Endodermal cell (in vitro differentiated cells): ENCODE data around the gene CHRD. TPM values are rescaled to one million over a fixed set of nuclear protein-coding genes. Genes with fewer than 3 reads are reported as not detected.

Source experiments
- DNase-seq: peaks from one replicate; pipeline ENCODE4 v3.0.0-alpha.2; 2017
- H3K27ac ChIP-seq: 2 replicates; pipeline ENCODE4 v1.5.1; 2013; ENCODE audit warnings: mild to moderate bottlenecking, low read depth, low read length, moderate library complexity
- H3K27me3 ChIP-seq: 2 replicates; pipeline ENCODE4 v1.6.1; 2013; ENCODE audit warnings: mild to moderate bottlenecking, low read length, moderate library complexity; ENCODE audit not compliant: insufficient read depth, control insufficient read depth, poor library complexity, severe bottlenecking
- H3K36me3 ChIP-seq: 2 replicates; pipeline ENCODE4 v1.7.0; 2013; ENCODE audit warnings: mild to moderate bottlenecking, low read length, moderate library complexity; ENCODE audit not compliant: control insufficient read depth, insufficient read depth
- H3K4me1 ChIP-seq: one replicate; pipeline ENCODE4 v1.7.0; 2013; ENCODE audit warnings: low read length; ENCODE audit not compliant: control insufficient read depth, insufficient read depth
- H3K4me3 ChIP-seq: 2 replicates; pipeline ENCODE4 v1.5.1; 2013; ENCODE audit warnings: mild to moderate bottlenecking, low read length, moderate library complexity
- H3K9ac ChIP-seq: 2 replicates; pipeline ENCODE4 v1.6.1; 2013; ENCODE audit warnings: mild to moderate bottlenecking, low read length, moderate library complexity; ENCODE audit not compliant: poor library complexity, severe bottlenecking; ENCODE audit errors: extremely low read depth
- H3K9me3 ChIP-seq: 2 replicates; pipeline ENCODE4 v1.6.1; 2013; ENCODE audit warnings: mild to moderate bottlenecking, low read length, moderate library complexity; ENCODE audit not compliant: control insufficient read depth
- H3K27ac Mint-ChIP-seq: 2 replicates; pipeline ENCODE4 v1.8.0; 2020; ENCODE audit warnings: mixed read lengths
- H3K27me3 Mint-ChIP-seq: 2 replicates; pipeline ENCODE4 v1.8.0; 2021; ENCODE audit warnings: mild to moderate bottlenecking, mixed read lengths; ENCODE audit not compliant: insufficient read depth
- H3K36me3 Mint-ChIP-seq: 2 replicates; pipeline ENCODE4 v1.8.0; 2020; ENCODE audit warnings: low read depth, mixed read lengths
- H3K4me1 Mint-ChIP-seq: 2 replicates; pipeline ENCODE4 v1.8.0; 2020; ENCODE audit warnings: mixed read lengths
- H3K4me3 Mint-ChIP-seq: 2 replicates; pipeline ENCODE4 v1.8.0; 2020; ENCODE audit warnings: mild to moderate bottlenecking, moderate library complexity, mixed read lengths
- H3K9me3 Mint-ChIP-seq: 2 replicates; pipeline ENCODE4 v1.8.0; 2020; ENCODE audit warnings: mild to moderate bottlenecking, mixed read lengths
- WGBS, 2 experiments: methylation state at CpG; one replicate each; pipeline versions ENCODE4 v1.1.5 to v1.1.7; 2013; ENCODE audit warnings: missing lambda C conversion rate in 2 of 2, mixed read lengths in 1 of 2; ENCODE audit not compliant: insufficient coverage in 1 of 2, insufficient read length in 1 of 2; 5-methylcytosine and 5-hydroxymethylcytosine counted together
- total RNA-seq, 2 donors: library from RNA; stranded (reverse); fragmentation: NEBNext Ultra II Directional in 1 of 2; extraction: Animal tissue kit (Norgen Biotek cat#: 25700) in 1 of 2; gene quantifications; 2 replicates in 1 of 2; 3 replicates in 1 of 2; pipeline ENCODE4 v1.2.1, GENCODE V29; 2021
- TF ChIP-seq, protein P1 (sequence below): fragments of 200-600 bp; sonication (generic); conservative IDR thresholded peaks from 2 replicates; pipeline ENCODE4 v1.5.0; 2021; ENCODE audit warnings: antibody characterized with exemption, mild to moderate bottlenecking

Gene CHRD
- total RNA-seq, 2 donors from 2014 or later: 5.0 to 17.4 TPM

DNA sequence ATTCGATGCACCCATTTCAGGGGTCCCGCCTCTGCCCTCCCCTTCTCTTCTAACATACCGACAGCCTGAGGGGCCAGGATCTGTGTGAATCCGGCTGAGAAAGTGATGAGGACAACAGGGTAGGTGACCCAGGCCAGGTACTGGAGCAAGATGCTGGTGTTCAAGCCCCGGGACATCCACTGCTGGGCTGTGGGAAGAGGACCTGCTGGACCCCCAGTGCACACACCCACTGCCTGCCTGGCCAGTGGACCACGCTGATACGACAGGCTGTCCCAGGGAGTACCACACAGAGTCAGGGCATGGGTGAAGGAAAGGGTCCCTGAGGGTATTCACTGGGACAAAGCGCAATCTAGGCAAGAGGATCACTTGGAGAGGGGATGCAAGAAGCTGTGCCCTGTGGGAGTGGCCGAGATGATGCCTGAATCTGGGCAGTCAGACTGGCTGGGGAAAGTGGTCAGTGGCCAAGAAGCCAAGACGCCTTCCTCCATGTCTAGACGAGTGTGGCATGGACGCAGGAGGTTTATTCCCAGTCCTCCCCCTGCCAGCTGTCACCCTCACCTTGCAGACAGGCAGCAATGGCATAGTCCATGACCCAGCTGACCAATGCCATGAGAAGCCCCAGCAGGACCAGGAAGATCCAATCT, 21.6 kb upstream of the CHRD start:
- Histone ChIP-seq H3K4me1 (no peaks in the 10 kb centered on the region), H3K4me3 (no peak overlapping the region), H3K36me3 (peaks cover 44% of the 10 kb centered on the region), H3K27me3 (no peaks in the 10 kb centered on the region), H3K9ac (no peak overlapping the region), H3K27ac (no peak overlapping the region), H3K9me3 (no peaks in the 10 kb centered on the region)
- no peak for DNase-seq
- Mint-ChIP-seq H3K36me3 (peaks cover 24% of the 10 kb centered on the region), H3K27me3 (peaks cover 2% of the 10 kb centered on the region), H3K4me3 (no peak overlapping the region), H3K27ac (no peak overlapping the region), H3K4me1 (peaks cover 21% of the 10 kb centered on the region), H3K9me3 (no peaks in the 10 kb centered on the region)
- TF ChIP-seq, protein P1, sequence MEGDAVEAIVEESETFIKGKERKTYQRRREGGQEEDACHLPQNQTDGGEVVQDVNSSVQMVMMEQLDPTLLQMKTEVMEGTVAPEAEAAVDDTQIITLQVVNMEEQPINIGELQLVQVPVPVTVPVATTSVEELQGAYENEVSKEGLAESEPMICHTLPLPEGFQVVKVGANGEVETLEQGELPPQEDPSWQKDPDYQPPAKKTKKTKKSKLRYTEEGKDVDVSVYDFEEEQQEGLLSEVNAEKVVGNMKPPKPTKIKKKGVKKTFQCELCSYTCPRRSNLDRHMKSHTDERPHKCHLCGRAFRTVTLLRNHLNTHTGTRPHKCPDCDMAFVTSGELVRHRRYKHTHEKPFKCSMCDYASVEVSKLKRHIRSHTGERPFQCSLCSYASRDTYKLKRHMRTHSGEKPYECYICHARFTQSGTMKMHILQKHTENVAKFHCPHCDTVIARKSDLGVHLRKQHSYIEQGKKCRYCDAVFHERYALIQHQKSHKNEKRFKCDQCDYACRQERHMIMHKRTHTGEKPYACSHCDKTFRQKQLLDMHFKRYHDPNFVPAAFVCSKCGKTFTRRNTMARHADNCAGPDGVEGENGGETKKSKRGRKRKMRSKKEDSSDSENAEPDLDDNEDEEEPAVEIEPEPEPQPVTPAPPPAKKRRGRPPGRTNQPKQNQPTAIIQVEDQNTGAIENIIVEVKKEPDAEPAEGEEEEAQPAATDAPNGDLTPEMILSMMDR: no peak
- 93 to 97% methylated on average over 11 to 12 of the region's 12 CpGs for WGBS, 2 experiments

DNA sequence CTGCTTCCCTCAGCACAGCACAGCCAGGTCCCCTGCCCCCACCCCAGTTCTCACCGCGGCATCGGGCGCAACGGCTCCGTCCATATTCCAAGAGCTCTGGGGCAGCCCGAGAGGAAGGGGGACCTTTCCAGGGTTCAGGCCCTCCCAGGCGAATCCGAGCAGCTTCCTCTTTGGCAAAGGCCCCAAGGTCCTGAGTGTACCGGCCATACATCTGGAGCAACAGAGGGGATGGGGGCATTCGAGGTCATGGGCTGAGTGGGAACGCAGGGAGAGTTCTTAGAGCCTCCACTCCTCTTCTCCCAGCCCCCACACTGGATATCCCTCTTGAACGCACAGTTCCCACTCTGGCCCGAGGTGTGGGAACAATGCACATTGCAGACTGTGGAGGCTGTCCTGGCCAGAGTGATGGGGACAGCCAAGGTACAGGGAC, 20.9 kb upstream of the CHRD start:
- H3K27me3 Mint-ChIP-seq: peaks cover 2% of the 10 kb centered on the region
- Histone ChIP-seq H3K4me1 (no peaks in the 10 kb centered on the region), H3K9me3 (no peaks in the 10 kb centered on the region), H3K9ac (no peak overlapping the region), H3K27me3 (no peaks in the 10 kb centered on the region), H3K36me3 (peaks cover 38% of the 10 kb centered on the region), H3K27ac (no peak overlapping the region), H3K4me3 (no peak overlapping the region)
- no peaks in the 10 kb centered on the region for H3K9me3 Mint-ChIP-seq
- DNase-seq: no peak
- H3K4me1 Mint-ChIP-seq: peaks cover 22% of the 10 kb centered on the region
- H3K36me3 Mint-ChIP-seq: peaks cover 26% of the 10 kb centered on the region
- 94 to 97% methylated on average over 5 to 14 of the region's 14 CpGs for WGBS, 2 experiments
- no peak overlapping the region for H3K27ac Mint-ChIP-seq
- TF ChIP-seq, protein P1: no peak
- peak overlapping the region; percentile 86 for H3K4me3 Mint-ChIP-seq

DNA sequence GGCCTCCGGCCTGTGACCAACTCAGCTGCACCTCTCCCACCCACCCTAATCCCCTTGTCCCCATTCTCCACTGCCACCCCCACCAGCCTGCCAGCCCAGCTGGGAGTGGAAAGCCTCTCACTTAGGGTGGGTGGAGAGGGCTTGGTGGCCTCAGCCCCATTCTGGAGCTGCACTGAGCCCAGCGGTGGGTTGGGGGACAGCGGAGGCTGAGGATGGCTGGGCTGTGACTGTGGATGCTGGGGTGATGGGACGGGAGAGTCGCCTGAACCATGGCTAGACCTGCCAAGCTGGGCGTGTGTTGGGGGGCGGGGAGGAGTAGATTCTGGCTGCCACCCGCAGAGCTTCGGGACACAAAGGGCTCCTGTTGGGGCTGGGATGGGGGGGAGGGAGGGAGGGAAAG, 20.2 kb upstream of the CHRD start:
- Mint-ChIP-seq H3K9me3 (no peaks in the 10 kb centered on the region), H3K4me1 (peaks cover 26% of the 10 kb centered on the region), H3K36me3 (peaks cover 30% of the 10 kb centered on the region), H3K4me3 (peak overlapping the region; percentile 86), H3K27me3 (peaks cover 2% of the 10 kb centered on the region), H3K27ac (no peak overlapping the region)
- H3K9me3 ChIP-seq: no peaks in the 10 kb centered on the region
- H3K27ac ChIP-seq: no peak overlapping the region
- H3K27me3 ChIP-seq: no peaks in the 10 kb centered on the region
- 38% methylated on average over 9 of the region's 9 CpGs; no CpG with 5 or more reads in 1 of the 2 experiments for WGBS, 2 experiments
- DNase-seq: no peak
- H3K4me1 ChIP-seq: no peaks in the 10 kb centered on the region
- TF ChIP-seq, protein P1: no peak
- H3K4me3 ChIP-seq: peak overlapping the region; percentile 97
- peaks cover 39% of the 10 kb centered on the region for H3K36me3 ChIP-seq
- H3K9ac ChIP-seq: no peak overlapping the region
